Caco-2 (cell line): Measurements from ENCODE around the gene CCNJ. TPM values are rescaled to one million over a fixed set of nuclear protein-coding genes. Genes with fewer than 3 reads are reported as not detected.

ENCODE experiments used
- BruUV-seq: library from RNA; stranded (reverse); fragments of 400-500 nt; replicated peaks from 2 replicates; lab custom pipeline; 2021; lab: Mats Ljungman, UMichigan
- CTCF ChIA-PET: fragments of 300-600 bp; sonication (Branson Sonifier 250); formaldehyde crosslinking; loops from one replicate; lab custom pipeline; 2022; ENCODE audit warnings: antibody characterized with exemption; lab: Charles Lee
- POLR2A ChIA-PET: fragments of 300-600 bp; sonication (Branson Sonifier 250); formaldehyde crosslinking; loops from one replicate; lab custom pipeline; 2022; ENCODE audit warnings: antibody characterized with exemption; lab: Charles Lee
- DNase-seq, 2 experiments: peaks; one replicate each; pipeline versions ENCODE4 v3.0.0 to v3.0.0-alpha.2; 2020 to 2022
- H3K27me3 ChIP-seq: replicated peaks from 2 replicates; pipeline ENCODE4 v1.6.0; 2011; ENCODE audit warnings: low read length; ENCODE audit not compliant: control insufficient read depth, insufficient read depth
- H3K36me3 ChIP-seq: 2 replicates; pipeline ENCODE4 v1.5.1; 2011; ENCODE audit warnings: low read length; ENCODE audit not compliant: control insufficient read depth, insufficient read depth
- H3K4me1 ChIP-seq: fragments of 250-450 bp; sonication (Bioruptor Pico); 2 replicates; pipeline ENCODE4 v1.5.1; 2020; ENCODE audit warnings: mild to moderate bottlenecking
- H3K4me3 ChIP-seq: 2 replicates; pipeline ENCODE4 v1.5.1; 2011; ENCODE audit warnings: low read depth, mild to moderate bottlenecking, control low read depth, low read length
- H3K9me3 ChIP-seq: fragments of 250-450 bp; sonication (Bioruptor Pico); 2 replicates; pipeline ENCODE4 v1.5.1; 2020; ENCODE audit warnings: mild to moderate bottlenecking, moderate library complexity
- H3K27ac Mint-ChIP-seq: one replicate; pipeline ENCODE4 v1.8.0; 2022; ENCODE audit warnings: mixed read lengths; ENCODE audit not compliant: unreplicated experiment
- H3K27me3 Mint-ChIP-seq: one replicate; pipeline ENCODE4 v1.8.0; 2022; ENCODE audit warnings: mixed read lengths; ENCODE audit not compliant: insufficient read depth, unreplicated experiment
- H3K36me3 Mint-ChIP-seq: one replicate; pipeline ENCODE4 v1.8.0; 2022; ENCODE audit warnings: mild to moderate bottlenecking, mixed read lengths; ENCODE audit not compliant: insufficient read depth, unreplicated experiment
- H3K4me1 Mint-ChIP-seq: one replicate; pipeline ENCODE4 v1.8.0; 2022; ENCODE audit warnings: low read depth, mixed read lengths; ENCODE audit not compliant: unreplicated experiment
- H3K4me3 Mint-ChIP-seq: one replicate; pipeline ENCODE4 v1.8.0; 2022; ENCODE audit warnings: mild to moderate bottlenecking, moderate library complexity, mixed read lengths; ENCODE audit not compliant: unreplicated experiment
- H3K9me3 Mint-ChIP-seq: one replicate; pipeline ENCODE4 v1.8.0; 2022; ENCODE audit warnings: mixed read lengths; ENCODE audit not compliant: unreplicated experiment
- intact Hi-C: fragments of 100-400 bp; cut with micrococcal nuclease; formaldehyde crosslinking; loops from one replicate; pipeline ENCODE4 v1.10.0; 2022; ENCODE audit not compliant: unreplicated experiment
- total RNA-seq: library from RNA; stranded (reverse); gene quantifications from 2 replicates; pipeline ENCODE4 v1.2.3, GENCODE V29; 2022
- TF ChIP-seq, protein P1 (sequence below), 2 experiments: fragments of 200-600 bp in 1 of 2; IDR thresholded peaks; 1 replicate in 1 of 2; 2 replicates in 1 of 2; pipeline versions ENCODE4 v1.5.1 to v1.8.0; 2011 to 2022; ENCODE audit warnings: antibody characterized with exemption in 1 of 2, control low read depth in 1 of 2, inconsistent platforms in 1 of 2, low read depth in 1 of 2, low read length in 1 of 2, mild to moderate bottlenecking in 1 of 2, moderate library complexity in 1 of 2; ENCODE audit not compliant: insufficient read depth in 1 of 2, severe bottlenecking in 1 of 2, unreplicated experiment in 1 of 2

The CCNJ gene
- total RNA-seq, 1 experiment from 2014 or later, result 23.5 TPM

DNA sequence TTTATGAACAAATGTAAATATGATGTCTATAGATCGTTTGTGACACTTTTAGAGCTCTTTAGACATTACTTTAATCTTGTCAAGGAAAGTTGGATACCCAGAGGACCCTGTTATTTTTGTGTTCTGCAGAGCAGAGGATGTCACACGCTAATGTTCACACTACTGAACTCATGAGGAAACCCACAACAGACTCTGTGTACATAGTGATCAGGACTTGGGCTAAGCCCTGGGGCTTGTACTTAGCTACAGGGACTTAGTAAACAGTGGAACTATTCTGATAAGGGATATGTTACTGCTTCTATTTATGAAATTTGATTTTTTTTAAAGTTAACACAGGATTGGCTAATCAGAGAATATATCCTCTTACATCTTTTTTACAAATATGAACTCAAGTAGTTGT is 50.6 kb downstream of the CCNJ start:
- DNase-seq, result no peak
- intact Hi-C loops, result no loop called here
- Mint-ChIP-seq H3K4me3 (no peak overlapping the region), H3K36me3 (peaks cover 15% of the 10 kb centered on the region), H3K27me3 (peaks cover 17% of the 10 kb centered on the region), H3K9me3 (no peaks in the 10 kb centered on the region), H3K27ac (no peak overlapping the region), H3K4me1 (no peaks in the 10 kb centered on the region)
- Histone ChIP-seq H3K36me3 (no peaks in the 10 kb centered on the region), H3K9me3 (no peaks in the 10 kb centered on the region), H3K4me3 (no peak overlapping the region), H3K27me3 (peaks cover 2% of the 10 kb centered on the region; the same call in 1 of the 2 replicates), H3K4me1 (peaks cover 15% of the 10 kb centered on the region)
- BruUV-seq, result no TSS peak
- ChIA-PET CTCF (interaction anchor here (0.7 kb wide), 1 partner anchor 32 kb away, joined by 3 read pairs; no protein-coding TSS in a partner anchor), POLR2A (interaction anchor here (0.7 kb wide), 1 partner anchor 36 kb away, joined by 5 read pairs; the partner anchor contains the start of gene ZNF518A)
- TF ChIP-seq, protein P1, sequence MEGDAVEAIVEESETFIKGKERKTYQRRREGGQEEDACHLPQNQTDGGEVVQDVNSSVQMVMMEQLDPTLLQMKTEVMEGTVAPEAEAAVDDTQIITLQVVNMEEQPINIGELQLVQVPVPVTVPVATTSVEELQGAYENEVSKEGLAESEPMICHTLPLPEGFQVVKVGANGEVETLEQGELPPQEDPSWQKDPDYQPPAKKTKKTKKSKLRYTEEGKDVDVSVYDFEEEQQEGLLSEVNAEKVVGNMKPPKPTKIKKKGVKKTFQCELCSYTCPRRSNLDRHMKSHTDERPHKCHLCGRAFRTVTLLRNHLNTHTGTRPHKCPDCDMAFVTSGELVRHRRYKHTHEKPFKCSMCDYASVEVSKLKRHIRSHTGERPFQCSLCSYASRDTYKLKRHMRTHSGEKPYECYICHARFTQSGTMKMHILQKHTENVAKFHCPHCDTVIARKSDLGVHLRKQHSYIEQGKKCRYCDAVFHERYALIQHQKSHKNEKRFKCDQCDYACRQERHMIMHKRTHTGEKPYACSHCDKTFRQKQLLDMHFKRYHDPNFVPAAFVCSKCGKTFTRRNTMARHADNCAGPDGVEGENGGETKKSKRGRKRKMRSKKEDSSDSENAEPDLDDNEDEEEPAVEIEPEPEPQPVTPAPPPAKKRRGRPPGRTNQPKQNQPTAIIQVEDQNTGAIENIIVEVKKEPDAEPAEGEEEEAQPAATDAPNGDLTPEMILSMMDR (IDR thresholded peaks at IDR 0.05; ENCODE audit: insufficient read depth in 1 of 2, low read depth in 1 of 2, low read length in 1 of 2, severe bottlenecking in 1 of 2, unreplicated experiment in 1 of 2), result no peak

DNA sequence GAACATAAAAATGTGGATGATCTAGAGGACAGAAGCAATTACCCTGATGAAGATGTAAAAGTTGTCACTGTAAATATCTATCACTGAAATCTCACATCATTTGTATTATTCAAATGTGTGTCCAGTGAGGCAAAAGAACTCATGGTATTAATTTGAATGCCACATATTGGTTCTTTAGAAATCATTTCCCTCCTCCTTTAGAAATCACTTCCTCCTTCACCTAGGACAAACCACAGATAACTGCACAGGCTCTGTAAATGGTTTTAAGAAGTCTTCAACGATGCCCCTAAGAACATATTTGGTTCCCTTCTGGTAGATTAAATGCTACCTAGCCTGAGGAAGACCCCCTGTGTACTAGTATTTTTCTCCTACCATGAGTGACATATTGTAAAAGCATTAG is 53.6 kb downstream of the CCNJ start:
- no peak overlapping the region for H3K4me3 ChIP-seq
- H3K27ac Mint-ChIP-seq, result no peak overlapping the region
- intact Hi-C loops, result no loop called here
- no peaks in the 10 kb centered on the region for H3K36me3 ChIP-seq
- H3K4me1 Mint-ChIP-seq, result no peaks in the 10 kb centered on the region
- H3K36me3 Mint-ChIP-seq, result peaks cover 3% of the 10 kb centered on the region
- POLR2A ChIA-PET, result no interaction called here
- TF ChIP-seq, protein P1 (IDR thresholded peaks at IDR 0.05; ENCODE audit: insufficient read depth in 1 of 2, low read depth in 1 of 2, low read length in 1 of 2, severe bottlenecking in 1 of 2, unreplicated experiment in 1 of 2), result no peak
- no peaks in the 10 kb centered on the region for H3K9me3 ChIP-seq
- no peaks in the 10 kb centered on the region for H3K9me3 Mint-ChIP-seq
- H3K27me3 Mint-ChIP-seq, result peaks cover 31% of the 10 kb centered on the region
- CTCF ChIA-PET, result no interaction called here
- no peak overlapping the region for H3K4me3 Mint-ChIP-seq
- peaks cover 14% of the 10 kb centered on the region for H3K4me1 ChIP-seq
- H3K27me3 ChIP-seq, result peaks cover 2% of the 10 kb centered on the region; the same call in 1 of the 2 replicates
- BruUV-seq, result no TSS peak
- no peak for DNase-seq

DNA sequence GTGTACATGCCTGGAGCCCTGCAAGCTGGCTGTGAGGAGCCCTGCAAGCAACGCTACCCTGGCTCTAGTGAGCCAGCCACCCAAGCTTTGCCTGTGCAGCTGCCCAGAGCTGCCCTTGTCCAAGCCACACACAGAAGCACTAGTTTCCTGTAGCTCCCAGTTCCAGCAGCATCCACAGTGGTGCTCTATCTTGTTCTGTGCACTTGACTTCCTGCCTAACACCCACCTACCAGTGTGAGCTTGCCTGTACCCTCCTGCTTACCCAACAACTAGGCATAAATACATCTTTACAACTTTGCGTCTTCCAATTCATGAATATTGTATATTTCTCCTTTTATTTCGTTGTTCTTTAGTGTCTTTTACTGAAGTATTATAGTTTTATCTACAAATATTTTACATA is 54.5 kb downstream of the CCNJ start:
- H3K4me1 Mint-ChIP-seq, result no peaks in the 10 kb centered on the region
- TF ChIP-seq, protein P1 (IDR thresholded peaks at IDR 0.05; ENCODE audit: insufficient read depth in 1 of 2, low read depth in 1 of 2, low read length in 1 of 2, severe bottlenecking in 1 of 2, unreplicated experiment in 1 of 2), result no peak
- no peaks in the 10 kb centered on the region for H3K36me3 Mint-ChIP-seq
- POLR2A ChIA-PET, result no interaction called here
- BruUV-seq, result no TSS peak
- DNase-seq, result no peak
- H3K27me3 Mint-ChIP-seq, result peaks cover 29% of the 10 kb centered on the region
- no peaks in the 10 kb centered on the region for H3K36me3 ChIP-seq
- peaks cover 14% of the 10 kb centered on the region for H3K4me1 ChIP-seq
- peaks cover 2% of the 10 kb centered on the region; the same call in 1 of the 2 replicates for H3K27me3 ChIP-seq
- no peak overlapping the region for H3K4me3 ChIP-seq
- no peaks in the 10 kb centered on the region for H3K9me3 Mint-ChIP-seq
- CTCF ChIA-PET, result no interaction called here
- H3K27ac Mint-ChIP-seq, result no peak overlapping the region
- intact Hi-C loops, result no loop called here
- no peaks in the 10 kb centered on the region for H3K9me3 ChIP-seq
- H3K4me3 Mint-ChIP-seq, result no peak overlapping the region
